Heart left ventricle (tissue), 16 donors: ENCODE data around the gene CHCT1. TPM values are rescaled to one million over a fixed set of nuclear protein-coding genes. Genes with fewer than 3 reads are reported as not detected.
"Not testable (repeated sequence)": the region's sequence is repeated elsewhere in the genome, so short reads cannot be mapped to it uniquely, and the experiment has no call there.

ENCODE experiments used
- ATAC-seq, 4 donors: fragments of 200-7000 bp; cut with Tn5 transposase; one replicate each; pipeline ENCODE4 v1.9.1; 2020 to 2022; ENCODE audit warnings: moderate library complexity in 4 of 4, mild to moderate bottlenecking in 3 of 4, moderate number of reproducible peaks in 1 of 4
- DNase-seq, 5 donors: peaks; one replicate each; pipeline ENCODE4 v3.0.0-alpha.2; 2020
- H3K27ac ChIP-seq, 12 donors: fragments of 200-600 bp; sonication (generic) in 4 of 12; one replicate each; pipeline versions ENCODE4 v1.5.0 to v1.8.0; 2016 to 2022; ENCODE audit warnings: mild to moderate bottlenecking in 2 of 12
- H3K27me3 ChIP-seq, 9 donors: fragments of 200-600 bp; sonication (generic) in 2 of 9; one replicate each; pipeline versions ENCODE4 v1.5.1 to v1.8.0; 2016 to 2022; ENCODE audit warnings: mild to moderate bottlenecking in 3 of 9
- H3K36me3 ChIP-seq, 9 donors: fragments of 200-600 bp; sonication (generic) in 2 of 9; one replicate each; pipeline versions ENCODE4 v1.5.0 to v1.8.0; 2018 to 2022; ENCODE audit warnings: mild to moderate bottlenecking in 2 of 9
- H3K4me1 ChIP-seq, 12 donors: fragments of 200-600 bp; sonication (generic) in 4 of 12; one replicate each; pipeline versions ENCODE4 v1.5.0 to v1.8.0; 2016 to 2022; ENCODE audit warnings: mild to moderate bottlenecking in 3 of 12
- H3K4me3 ChIP-seq, 12 donors: fragments of 200-600 bp; sonication (generic) in 4 of 12; one replicate each; pipeline versions ENCODE4 v1.5.0 to v1.8.0; 2017 to 2022; ENCODE audit warnings: mild to moderate bottlenecking in 9 of 12, moderate library complexity in 4 of 12
- H3K9me3 ChIP-seq, 12 donors: fragments of 200-600 bp; sonication (generic) in 4 of 12; one replicate each; pipeline versions ENCODE4 v1.5.0 to v1.8.0; 2016 to 2022; ENCODE audit warnings: mild to moderate bottlenecking in 1 of 12
- POLR2A ChIP-seq, 2 donors: fragments of 450-650 bp; IDR thresholded peaks; one replicate each; pipeline ENCODE4 v1.6.1; 2017; ENCODE audit warnings: antibody characterized with exemption in 2 of 2, mild to moderate bottlenecking in 2 of 2, moderate library complexity in 2 of 2
- WGBS, 4 donors: extraction: QIAGEN DNeasy Blood & Tissue Kit in 2 of 4; methylation state at CpG; one replicate each; pipeline versions ENCODE4 v1.1.5 to v1.1.7; 2013 to 2018; 5-methylcytosine and 5-hydroxymethylcytosine counted together
- intact Hi-C, 10 donors: fragments of 100-400 bp; cut with DNase I; formaldehyde crosslinking; loops; one replicate each; pipeline versions ENCODE4 v1.11.1 to v1.14.2; 2022
- polyA plus RNA-seq, 2 donors: library from polyadenylated mRNA; stranded (reverse); fragments of 200-250 nt; gene quantifications; one replicate each; pipeline ENCODE4 v1.2.3, GENCODE V29; 2013
- total RNA-seq, 9 donors: library from RNA; depleted of rRNA in 2 of 9; stranded (reverse); fragments of >200 nt in 2 of 9; fragmentation: NEBNext Ultra II Directional in 3 of 9; extraction: Animal tissue kit (Norgen Biotek cat#: 25700) in 3 of 9; gene quantifications; one replicate each; pipeline versions ENCODE4 v1.1.0 to v1.2.4, GENCODE V29; 2016 to 2023
- TF ChIP-seq, protein P1 (sequence below), 12 donors: fragments of 200-600 bp; sonication (generic) in 4 of 12; IDR thresholded peaks; one replicate each; pipeline versions ENCODE4 v1.5.0 to v1.8.0; 2018 to 2022; ENCODE audit warnings: antibody characterized with exemption in 12 of 12, mild to moderate bottlenecking in 5 of 12
- donor health status: ischemic (EF 13 %, LVEDD 7.1; RV severe dilation, severe dysfunction).
- donor health status: healthy with polysubstance abuse.
- donor health status: DM: no; HTN: yes; CAD: no.
- donor health status: DM: no; HTN: no; CAD: no.
- donor health status: ischemic (EF 25% LVEDD 6.9; RV normal size, moderate dysfunction).
- donor health status: ischemic (EF 25% LVEDD 5.7; RV mildly dilated, moderate dysfunction).
- donor health status: healthy.
- donor health status: DM: yes; HTN: yes; CAD: no.
- donor health status: ischemic (EF 35%, LVEDD 5.7; RV mildly dilated, moderate dysfunction).
- donor health status: nonischemic (EF 11% LVEDD 7.7; RV severe dilation, severe dysfunction).
- donor health status: DM: yes; HTN: yes; CAD: no.
- donor health status: PGD.
- donor health status: ischemic (EF 29% LVEDD 5.4; RV normal size, mild dysfunction).
- donor health status: nonischemic (EF 23%, LVEDD 6.1; RV moderate dilation, normal function).

The CHCT1 gene
- total and polyA plus RNA-seq, 11 donors, result 0.27 TPM; not detected in 10

DNA sequence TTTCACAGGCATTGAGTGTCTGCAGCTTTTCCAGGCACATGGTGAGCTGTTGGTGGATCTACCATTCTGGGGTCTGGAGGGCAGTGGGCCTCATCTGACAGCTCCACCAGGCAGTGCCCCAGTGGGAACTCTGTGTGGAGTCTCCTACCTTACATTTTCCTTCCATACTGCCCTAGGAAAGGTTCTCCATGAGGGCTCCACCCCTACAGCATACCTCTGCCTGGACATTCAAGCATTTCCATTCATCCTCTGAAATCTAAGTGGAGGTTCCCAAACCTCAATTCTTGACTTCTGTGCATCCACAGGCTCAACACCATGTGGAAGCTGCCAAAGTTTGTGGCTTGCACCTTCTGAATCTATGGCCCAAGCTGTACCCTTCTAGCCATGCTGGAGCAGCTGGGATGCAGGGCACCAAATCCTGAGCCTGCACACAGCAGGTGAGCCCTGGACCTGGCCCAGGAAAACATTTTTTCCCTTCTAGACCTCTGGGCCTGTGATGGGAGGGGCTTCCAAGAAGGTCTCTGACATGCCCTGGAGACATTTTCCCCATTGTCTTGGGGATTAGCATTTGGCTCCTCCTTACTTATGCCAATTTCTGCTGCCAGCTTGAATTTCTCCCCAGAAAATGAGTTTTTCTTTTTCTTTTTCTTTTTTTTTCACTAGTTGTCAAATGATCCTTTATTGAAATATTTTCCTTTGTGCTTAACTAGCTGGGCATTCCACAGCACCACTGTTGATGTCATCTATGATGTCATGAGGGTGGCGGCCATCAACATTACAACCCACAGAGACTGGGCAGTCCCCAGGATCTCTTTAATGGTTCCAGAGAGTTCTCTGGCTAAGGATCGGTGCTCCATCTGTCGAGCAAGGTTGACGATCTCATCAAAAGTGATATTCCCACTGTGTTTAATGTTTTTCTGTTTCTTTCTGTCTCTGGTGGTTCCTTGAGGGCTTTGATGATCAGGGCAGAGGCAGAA is 11.0 kb downstream of the CHCT1 start:
- not testable (repeated sequence) for H3K27me3 ChIP-seq, H3K36me3 ChIP-seq, ATAC-seq, H3K4me3 ChIP-seq, H3K9me3 ChIP-seq, H3K4me1 ChIP-seq, H3K27ac ChIP-seq, DNase-seq
- intact Hi-C loops, result loop anchor here in 9 of 10 donors (5.0 to 10.0 kb wide), 8 partner anchors 199 to 329 kb away; partner anchors contain the start of gene CA4 (in 1 of the 9)
- WGBS, 4 donors, result 80 to 94% (median 92%) methylated on average over 4 of the region's 4 CpGs

DNA sequence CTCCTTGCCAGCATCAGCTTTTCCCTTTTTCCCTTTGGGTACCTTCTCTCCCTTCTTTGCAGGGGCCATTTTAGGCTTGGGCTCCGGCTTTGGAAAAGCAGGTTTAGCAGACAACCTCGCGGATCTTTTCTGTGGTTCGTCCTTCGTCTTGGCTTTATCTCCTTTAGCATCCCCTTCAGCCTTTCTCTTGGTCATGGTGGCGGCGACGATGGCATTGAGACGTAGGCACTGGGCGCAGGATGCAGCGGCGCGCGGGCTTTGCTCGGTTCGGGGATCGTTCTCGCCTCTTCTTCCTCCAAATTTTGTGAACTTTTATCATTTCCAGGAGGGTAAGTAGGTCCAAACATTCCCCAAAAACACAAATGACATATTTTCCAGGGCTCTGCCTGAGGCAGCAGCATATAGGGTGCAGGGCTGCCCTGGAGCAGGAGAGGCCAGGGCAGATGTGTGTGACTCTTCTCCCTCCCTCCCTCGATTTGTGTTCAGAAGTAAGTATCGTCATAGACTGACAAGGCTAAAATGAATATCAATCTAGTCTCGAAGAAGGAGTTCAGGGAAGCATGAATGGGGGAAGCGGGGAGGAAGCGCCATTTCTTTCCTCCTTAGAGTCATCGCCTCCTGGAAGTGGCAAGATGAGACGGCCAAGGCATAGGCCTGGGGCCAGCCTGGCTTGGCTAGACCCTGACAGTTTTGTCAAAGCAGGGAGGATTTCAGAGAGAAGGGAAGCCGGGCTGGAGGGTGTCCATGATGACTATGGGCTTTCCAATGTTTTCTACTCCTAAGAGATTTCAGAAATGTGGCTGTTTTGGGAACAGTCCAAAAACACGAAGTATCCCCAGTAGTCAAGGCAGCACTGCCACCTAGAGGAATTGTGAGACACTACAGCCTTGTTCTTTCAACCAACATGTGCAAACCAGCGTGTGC is 13.2 kb downstream of the CHCT1 start:
- peak; percentile 60 to 79 (median 67) for DNase-seq
- intact Hi-C loops, result loop anchor here in 8 of 10 donors (1.0 to 10.0 kb wide), 8 partner anchors 199 to 331 kb away; partner anchors contain the start of gene CA4 (in 1 of the 8)
- 68 to 74% (median 72%) methylated on average over 28 of the region's 28 CpGs for WGBS, 4 donors
- Histone ChIP-seq H3K27ac (peak overlapping the region in 2 of 12 donors; percentile 20 to 40), H3K9me3 (no peaks in the 10 kb centered on the region), H3K4me3 (peak overlapping the region in 2 of 12 donors; percentile 6 to 38), H3K36me3 (no peaks in the 10 kb centered on the region), H3K4me1 (peaks cover 0 to 12% (median 1%) of the 10 kb centered on the region in 12 donors), H3K27me3 (no peaks in the 10 kb centered on the region)
- no peak for TF ChIP-seq POLR2A (IDR thresholded peaks at IDR 0.05)
- TF ChIP-seq, protein P1, sequence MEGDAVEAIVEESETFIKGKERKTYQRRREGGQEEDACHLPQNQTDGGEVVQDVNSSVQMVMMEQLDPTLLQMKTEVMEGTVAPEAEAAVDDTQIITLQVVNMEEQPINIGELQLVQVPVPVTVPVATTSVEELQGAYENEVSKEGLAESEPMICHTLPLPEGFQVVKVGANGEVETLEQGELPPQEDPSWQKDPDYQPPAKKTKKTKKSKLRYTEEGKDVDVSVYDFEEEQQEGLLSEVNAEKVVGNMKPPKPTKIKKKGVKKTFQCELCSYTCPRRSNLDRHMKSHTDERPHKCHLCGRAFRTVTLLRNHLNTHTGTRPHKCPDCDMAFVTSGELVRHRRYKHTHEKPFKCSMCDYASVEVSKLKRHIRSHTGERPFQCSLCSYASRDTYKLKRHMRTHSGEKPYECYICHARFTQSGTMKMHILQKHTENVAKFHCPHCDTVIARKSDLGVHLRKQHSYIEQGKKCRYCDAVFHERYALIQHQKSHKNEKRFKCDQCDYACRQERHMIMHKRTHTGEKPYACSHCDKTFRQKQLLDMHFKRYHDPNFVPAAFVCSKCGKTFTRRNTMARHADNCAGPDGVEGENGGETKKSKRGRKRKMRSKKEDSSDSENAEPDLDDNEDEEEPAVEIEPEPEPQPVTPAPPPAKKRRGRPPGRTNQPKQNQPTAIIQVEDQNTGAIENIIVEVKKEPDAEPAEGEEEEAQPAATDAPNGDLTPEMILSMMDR (IDR thresholded peaks at IDR 0.05), result peak; percentile 83 to 98 (median 92)
- ATAC-seq, result peak; percentile 79 to 87 (median 81)

DNA sequence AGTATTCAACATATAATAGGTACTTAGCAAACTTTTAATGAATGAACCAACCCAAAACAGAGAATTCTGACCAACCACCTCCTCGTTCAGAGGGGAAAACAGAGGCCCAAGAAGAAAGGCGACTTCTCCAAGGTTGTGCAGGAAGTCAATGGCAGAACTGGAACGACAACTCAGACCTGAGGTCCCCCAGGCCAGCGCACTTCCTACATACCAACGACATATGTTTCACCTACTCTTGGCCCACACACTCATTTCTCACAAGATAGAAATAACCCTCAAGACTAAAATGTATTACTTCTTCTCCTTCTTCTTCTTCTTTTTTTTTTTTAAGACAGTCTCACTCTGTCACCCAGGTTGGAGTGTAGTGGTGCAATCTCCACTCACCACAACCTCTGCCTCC is 14.4 kb downstream of the CHCT1 start:
- ATAC-seq, result no peak
- peaks cover 0 to 12% (median 1%) of the 10 kb centered on the region in 12 donors for H3K4me1 ChIP-seq
- no peak for DNase-seq
- TF ChIP-seq, protein P1 (IDR thresholded peaks at IDR 0.05), result no peak
- no peak for TF ChIP-seq POLR2A (IDR thresholded peaks at IDR 0.05)
- WGBS, 4 donors, result 60 to 62% (median 62%) methylated on average over 5 of the region's 5 CpGs
- no peaks in the 10 kb centered on the region for H3K9me3 ChIP-seq
- no peak overlapping the region for H3K27ac ChIP-seq
- no peak overlapping the region for H3K4me3 ChIP-seq
- intact Hi-C loops, result loop anchor here in 8 of 10 donors (1.0 to 10.0 kb wide), 8 partner anchors 198 to 332 kb away; partner anchors contain the start of gene CA4 (in 1 of the 8)
- H3K27me3 ChIP-seq, result no peaks in the 10 kb centered on the region
- no peaks in the 10 kb centered on the region for H3K36me3 ChIP-seq

DNA sequence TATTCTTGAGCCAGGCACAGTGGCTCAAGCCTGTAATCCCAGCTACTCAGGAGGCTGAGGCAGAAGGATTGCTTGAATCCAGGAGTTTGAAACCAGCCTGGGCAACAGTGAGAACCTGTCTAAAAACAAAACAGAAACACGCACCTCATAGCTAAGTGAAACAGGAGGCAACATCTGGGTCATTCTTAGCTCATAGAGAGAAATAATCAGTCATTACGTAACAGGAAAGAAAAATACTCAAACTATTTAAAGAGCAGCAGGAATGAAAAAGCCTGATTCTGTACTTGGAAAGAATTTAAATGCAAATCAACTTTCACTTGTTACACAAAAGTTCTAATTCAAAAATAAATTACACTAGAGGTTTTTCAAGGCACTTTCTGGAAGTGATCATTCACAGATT is 17.2 kb downstream of the CHCT1 start:
- Histone ChIP-seq H3K27me3 (no peaks in the 10 kb centered on the region), H3K27ac (no peak overlapping the region), H3K4me3 (no peak overlapping the region), H3K36me3 (peaks cover 0 to 11% (median 0%) of the 10 kb centered on the region in 9 donors), H3K4me1 (peaks cover 0 to 19% (median 1%) of the 10 kb centered on the region in 12 donors), H3K9me3 (no peaks in the 10 kb centered on the region)
- WGBS, 4 donors, result 38 to 49% (median 47%) methylated on average over 2 of the region's 2 CpGs
- no peak for ATAC-seq
- DNase-seq, result no peak
- intact Hi-C loops, result loop anchor here in 8 of 10 donors (5.0 to 10.0 kb wide), 7 partner anchors 195 to 335 kb away; partner anchors contain the start of gene CA4 (in 1 of the 8)
- TF ChIP-seq POLR2A (IDR thresholded peaks at IDR 0.05), result no peak
- TF ChIP-seq, protein P1 (IDR thresholded peaks at IDR 0.05), result no peak
